AG09309 (cell line): Measurements from ENCODE around the gene EHMT1.

ENCODE experiments used
- DNase-seq: peaks from one replicate; pipeline ENCODE4 v3.0.0-alpha.2; 2010; ENCODE audit warnings: low read depth
- H3K4me3 ChIP-seq: 2 replicates; pipeline ENCODE4 v1.5.1; 2011; ENCODE audit warnings: mild to moderate bottlenecking, low read depth, low read length, moderate library complexity; ENCODE audit not compliant: control insufficient read depth
- TF ChIP-seq, protein P1 (sequence below): IDR thresholded peaks from 2 replicates; pipeline ENCODE4 v1.5.1; 2011; ENCODE audit warnings: mild to moderate bottlenecking, low read depth, low read length, inconsistent platforms; ENCODE audit not compliant: insufficient read depth, control insufficient read depth; ENCODE audit errors: missing control alignments

The EHMT1 gene

DNA sequence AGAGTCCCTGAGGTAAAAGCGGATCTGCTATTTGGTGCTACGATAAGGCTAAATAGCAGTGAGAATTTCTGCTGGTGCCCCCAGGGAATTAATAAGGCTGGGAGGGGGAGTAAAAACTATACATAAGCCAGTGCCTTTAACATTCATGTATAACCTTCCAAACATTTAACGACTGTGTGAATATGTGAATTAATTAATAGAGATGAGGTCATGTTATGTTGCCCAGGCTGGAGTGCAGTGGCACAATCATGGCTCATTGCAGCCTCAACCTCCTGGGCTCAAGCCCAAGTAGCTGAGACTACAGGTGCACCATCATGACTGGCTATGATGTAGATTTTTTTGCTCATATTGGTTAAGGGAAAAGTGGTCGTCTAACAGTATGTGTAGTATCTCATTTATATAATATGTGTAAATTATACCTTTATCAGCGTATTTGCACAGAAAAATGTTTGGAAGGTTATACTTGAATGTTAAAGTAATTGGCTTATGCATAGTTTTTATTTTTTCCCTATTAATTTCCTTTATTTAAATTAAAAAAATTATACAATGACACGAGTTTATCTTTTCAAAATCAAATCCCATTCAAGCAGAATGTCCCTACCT lies 64.6 kb downstream of the EHMT1 start:
- no peak for DNase-seq
- TF ChIP-seq, protein P1, sequence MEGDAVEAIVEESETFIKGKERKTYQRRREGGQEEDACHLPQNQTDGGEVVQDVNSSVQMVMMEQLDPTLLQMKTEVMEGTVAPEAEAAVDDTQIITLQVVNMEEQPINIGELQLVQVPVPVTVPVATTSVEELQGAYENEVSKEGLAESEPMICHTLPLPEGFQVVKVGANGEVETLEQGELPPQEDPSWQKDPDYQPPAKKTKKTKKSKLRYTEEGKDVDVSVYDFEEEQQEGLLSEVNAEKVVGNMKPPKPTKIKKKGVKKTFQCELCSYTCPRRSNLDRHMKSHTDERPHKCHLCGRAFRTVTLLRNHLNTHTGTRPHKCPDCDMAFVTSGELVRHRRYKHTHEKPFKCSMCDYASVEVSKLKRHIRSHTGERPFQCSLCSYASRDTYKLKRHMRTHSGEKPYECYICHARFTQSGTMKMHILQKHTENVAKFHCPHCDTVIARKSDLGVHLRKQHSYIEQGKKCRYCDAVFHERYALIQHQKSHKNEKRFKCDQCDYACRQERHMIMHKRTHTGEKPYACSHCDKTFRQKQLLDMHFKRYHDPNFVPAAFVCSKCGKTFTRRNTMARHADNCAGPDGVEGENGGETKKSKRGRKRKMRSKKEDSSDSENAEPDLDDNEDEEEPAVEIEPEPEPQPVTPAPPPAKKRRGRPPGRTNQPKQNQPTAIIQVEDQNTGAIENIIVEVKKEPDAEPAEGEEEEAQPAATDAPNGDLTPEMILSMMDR, result no peak
- H3K4me3 ChIP-seq, result no peak overlapping the region

DNA sequence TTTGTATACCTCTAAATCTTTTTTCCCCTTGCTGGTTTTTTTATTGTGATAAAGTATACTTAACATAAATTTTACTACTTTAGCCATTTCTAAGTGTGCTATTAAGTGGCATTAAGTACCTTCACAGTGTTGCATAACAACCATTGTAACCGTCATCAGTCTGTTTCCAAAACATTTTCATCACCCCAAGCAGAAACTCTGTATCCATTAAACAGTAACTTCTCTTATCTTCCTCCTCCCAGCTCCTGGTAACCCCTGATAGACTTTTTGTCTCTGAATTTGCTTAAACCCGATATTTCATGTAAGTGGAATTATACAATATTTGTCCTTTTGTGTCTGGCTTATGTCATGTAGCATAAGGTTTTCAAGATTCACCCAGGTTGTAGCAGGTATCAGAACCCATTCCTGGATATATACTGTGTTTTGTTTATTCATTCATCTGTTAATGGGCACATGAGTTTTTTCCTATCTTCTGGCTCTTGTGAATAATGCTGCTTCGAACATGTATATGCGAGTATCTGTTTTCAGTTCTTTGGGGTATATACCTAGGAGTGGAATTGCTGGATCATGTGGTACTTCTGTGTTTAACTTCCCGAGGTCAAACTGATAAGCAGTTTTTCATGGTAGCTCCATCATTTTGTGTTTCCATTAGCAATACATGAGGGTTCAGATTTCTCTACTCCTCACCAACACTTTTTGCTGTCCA lies 66.4 kb downstream of the EHMT1 start:
- TF ChIP-seq, protein P1, result no peak

DNA sequence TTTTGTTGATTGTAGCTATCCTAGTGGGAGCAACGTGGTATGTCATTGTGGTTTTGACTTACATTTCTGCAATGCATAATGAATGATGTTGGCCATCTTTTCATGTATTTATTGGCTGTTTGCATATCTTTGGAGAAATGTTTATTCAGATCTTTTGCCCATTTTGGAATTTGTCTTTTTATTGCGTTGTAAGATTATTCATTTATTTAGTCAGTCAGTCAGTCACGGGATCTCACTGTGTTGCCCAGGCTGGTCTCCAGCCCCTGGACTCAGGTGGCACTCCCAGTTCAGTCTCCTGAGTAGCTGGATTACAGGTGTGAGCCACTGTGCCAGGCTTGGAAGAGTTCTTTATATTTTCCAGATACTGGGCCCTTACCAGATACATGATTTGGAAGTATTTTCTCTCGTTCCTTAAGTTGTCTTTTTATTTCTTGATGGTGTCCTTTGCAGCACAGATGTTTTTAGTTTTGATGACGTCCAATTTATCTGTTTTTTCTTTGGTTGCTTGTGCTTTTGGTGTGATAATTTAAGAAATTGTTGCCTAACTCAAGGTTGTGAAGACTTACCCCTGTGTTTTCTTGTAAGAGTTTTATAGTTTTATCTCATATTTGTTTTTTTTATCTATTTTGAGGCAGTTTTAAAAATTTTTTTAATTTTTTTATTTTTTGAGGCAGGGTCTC lies 67.1 kb downstream of the EHMT1 start:
- H3K4me3 ChIP-seq, result no peak overlapping the region
- TF ChIP-seq, protein P1, result peak; percentile 6
- DNase-seq, result peak; percentile 56

More for the DNA sequence above, 66.4 kb downstream of the EHMT1 start:
- no peak overlapping the region for H3K4me3 ChIP-seq
- no peak for DNase-seq

DNA sequence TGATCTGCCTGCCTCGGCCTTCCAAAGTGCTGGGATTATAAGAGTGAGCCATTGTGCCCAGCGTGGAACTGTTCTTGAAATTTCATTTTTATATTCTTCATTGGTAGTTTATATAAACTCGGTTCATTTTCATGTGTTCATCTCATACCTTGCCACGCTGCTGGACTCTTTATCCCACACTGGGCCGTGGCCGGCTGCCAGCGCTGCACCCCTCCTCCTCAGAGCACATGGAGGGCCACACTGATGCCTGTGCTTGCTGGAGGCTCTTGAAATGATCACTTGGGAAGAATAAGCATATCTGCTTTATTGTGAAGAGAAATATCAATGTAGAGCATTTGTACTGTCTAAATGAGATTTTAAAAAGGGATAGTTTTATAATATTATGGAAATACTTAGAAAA lies 69.5 kb downstream of the EHMT1 start:
- no peak for DNase-seq
- TF ChIP-seq, protein P1, result no peak
- H3K4me3 ChIP-seq, result no peak overlapping the region

DNA sequence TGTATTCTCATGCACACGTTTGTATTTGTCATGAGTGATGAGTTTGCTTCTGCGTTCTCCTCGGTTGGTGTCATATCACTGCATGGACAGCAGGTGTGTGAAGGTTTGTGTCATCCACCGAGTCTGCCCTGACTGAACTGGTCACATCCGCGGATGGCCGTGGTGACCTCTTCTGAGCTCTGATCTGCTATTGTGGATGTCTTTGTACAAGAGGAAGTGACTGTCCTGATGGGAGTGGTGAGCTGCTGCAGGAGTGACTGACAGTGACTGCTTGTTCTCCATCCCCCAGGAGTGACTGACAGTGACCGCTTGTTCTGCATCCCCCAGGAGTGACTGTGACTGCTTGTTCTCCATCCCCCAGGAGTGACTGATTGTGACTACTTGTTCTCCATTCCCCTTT lies 69.9 kb downstream of the EHMT1 start:
- H3K4me3 ChIP-seq, result no peak overlapping the region
- DNase-seq, result no peak
- TF ChIP-seq, protein P1, result no peak

DNA sequence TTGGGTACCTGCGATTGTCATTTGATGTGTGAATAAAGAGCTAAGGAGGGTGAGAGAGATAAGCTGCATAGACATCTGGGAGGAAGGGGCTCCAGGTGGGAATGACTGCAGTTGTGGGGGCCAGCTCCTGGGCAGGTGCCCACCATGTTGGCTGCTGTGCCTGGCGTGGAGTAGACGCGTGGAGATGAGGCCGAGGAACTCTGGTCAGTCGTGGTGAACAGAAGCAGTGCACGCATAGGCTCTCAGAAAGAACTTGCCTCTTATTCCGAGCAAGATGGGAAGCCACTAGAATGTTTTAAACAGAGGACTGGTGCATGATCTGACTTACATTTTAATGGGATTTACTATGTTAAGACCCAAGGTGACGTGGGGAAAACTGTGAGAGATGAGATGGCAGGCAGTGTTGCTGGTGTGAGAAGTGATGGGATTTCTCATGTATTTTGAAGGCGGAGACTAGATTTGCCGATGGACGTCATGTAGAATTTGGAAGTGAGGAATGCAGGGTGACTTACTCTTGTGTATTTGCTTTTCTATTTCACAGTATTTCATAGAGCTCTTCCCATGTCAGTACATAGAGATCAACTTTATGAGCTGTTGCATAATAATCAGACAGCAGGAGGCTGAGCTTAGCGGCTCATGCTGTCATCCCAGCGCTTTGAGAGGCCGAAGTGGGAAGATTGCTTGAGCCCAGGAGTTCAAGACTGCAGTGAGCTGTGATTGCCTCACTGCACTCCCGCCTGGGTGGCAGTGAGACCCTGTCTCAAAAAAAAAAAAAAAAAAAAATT lies 71.1 kb downstream of the EHMT1 start:
- TF ChIP-seq, protein P1, result no peak
- peak; percentile 84 for DNase-seq
- no peak overlapping the region for H3K4me3 ChIP-seq
